Left lung (tissue), 10 donors: ENCODE measurements around the gene ZBTB20. TPM values are rescaled to one million over a fixed set of nuclear protein-coding genes. Genes with fewer than 3 reads are reported as not detected.
"Not testable (repeated sequence)": the region's sequence is repeated elsewhere in the genome, so short reads cannot be mapped to it uniquely, and the experiment has no call there.

Experiments
- ATAC-seq: fragments of 200-7000 bp; cut with Tn5 transposase; one replicate; pipeline ENCODE4 v1.9.1; 2020; ENCODE audit warnings: moderate library complexity
- DNase-seq, 4 donors: peaks; one replicate each; pipeline ENCODE4 v3.0.0-alpha.2; 2013 to 2020
- H3K27ac ChIP-seq, 2 donors: fragments of 200-600 bp; sonication (generic) in 1 of 2; one replicate each; pipeline versions ENCODE4 v1.5.0 to v1.8.0; 2020 to 2021
- H3K27me3 ChIP-seq, 2 donors: fragments of 200-600 bp; sonication (generic) in 1 of 2; one replicate each; pipeline versions ENCODE4 v1.5.0 to v1.8.0; 2020 to 2021
- H3K36me3 ChIP-seq, 2 donors: fragments of 200-600 bp; sonication (generic) in 1 of 2; one replicate each; pipeline versions ENCODE4 v1.5.0 to v1.8.0; 2020 to 2021
- H3K4me1 ChIP-seq, 2 donors: fragments of 200-600 bp; one replicate each; pipeline ENCODE4 v1.8.0; 2021
- H3K4me3 ChIP-seq, 2 donors: fragments of 200-600 bp; sonication (generic) in 1 of 2; one replicate each; pipeline versions ENCODE4 v1.5.0 to v1.8.0; 2020 to 2021; ENCODE audit warnings: mild to moderate bottlenecking in 1 of 2
- H3K9me3 ChIP-seq, 2 donors: fragments of 200-600 bp; sonication (generic) in 1 of 2; one replicate each; pipeline versions ENCODE4 v1.5.0 to v1.8.0; 2020 to 2021
- CTCF ChIP-seq, 2 donors: fragments of 200-600 bp; sonication (generic) in 1 of 2; IDR thresholded peaks; one replicate each; pipeline versions ENCODE4 v1.5.0 to v1.8.0; 2021; ENCODE audit warnings: antibody characterized with exemption in 2 of 2
- intact Hi-C, 2 donors: fragments of 100-400 bp; cut with DNase I; formaldehyde crosslinking; loops; one replicate each; pipeline versions ENCODE4 v1.11.2 to v1.14.2; 2022
- polyA plus RNA-seq, 6 donors: library from polyadenylated mRNA; unstranded; fragments of 120-200 nt; gene quantifications; one replicate each; pipeline ENCODE4 v1.2.1, GENCODE V29; 2013; ENCODE audit not compliant: insufficient read length in 6 of 6
- total RNA-seq, 2 donors: library from RNA; stranded (reverse); fragmentation: NEBNext Ultra II Directional; extraction: Animal tissue kit (Norgen Biotek cat#: 25700); gene quantifications; one replicate each; pipeline ENCODE4 v1.2.1, GENCODE V29; 2021
- donor health status: DM: no; HTN: yes; CAD: no.
- donor health status: DM: no; HTN: no; CAD: no.

The ZBTB20 gene
- total and polyA plus RNA-seq, 8 donors, result 1.1 to 63.5 (median 6.0) TPM

GRCh38 chr3:115110830-115111229 lies 36.3 kb downstream of the ZBTB20 start:
- intact Hi-C loops, result no loop called here
- no peak for TF ChIP-seq CTCF (IDR thresholded peaks at IDR 0.05)
- H3K27ac ChIP-seq, result no peak overlapping the region
- no peaks in the 10 kb centered on the region for H3K9me3 ChIP-seq
- no peaks in the 10 kb centered on the region for H3K27me3 ChIP-seq
- no peaks in the 10 kb centered on the region for H3K36me3 ChIP-seq
- no peak overlapping the region for H3K4me3 ChIP-seq
- H3K4me1 ChIP-seq, result no peaks in the 10 kb centered on the region
- ATAC-seq (no peak), DNase-seq (no peak)

- intact Hi-C loops, DNase-seq, ATAC-seq: not testable (repeated sequence)
These were observed 37.0 kb downstream of the ZBTB20 start for GRCh38 chr3:115110066-115110465.

GRCh38 chr3:115108614-115109013 lies 38.5 kb downstream of the ZBTB20 start:
- ATAC-seq, result no peak
- Histone ChIP-seq H3K36me3 (no peaks in the 10 kb centered on the region), H3K27me3 (no peaks in the 10 kb centered on the region), H3K27ac (no peak overlapping the region), H3K9me3 (no peaks in the 10 kb centered on the region), H3K4me1 (no peaks in the 10 kb centered on the region), H3K4me3 (no peak overlapping the region)
- no peak for TF ChIP-seq CTCF (IDR thresholded peaks at IDR 0.05)
- no peak for DNase-seq
- intact Hi-C loops, result no loop called here

More at GRCh38 chr3:115110066-115110465, 37.0 kb downstream of the ZBTB20 start:
- not testable (repeated sequence) for H3K36me3 ChIP-seq, H3K27me3 ChIP-seq, H3K4me1 ChIP-seq, H3K4me3 ChIP-seq, H3K27ac ChIP-seq, H3K9me3 ChIP-seq

GRCh38 chr3:115102046-115102445 lies 45.0 kb downstream of the ZBTB20 start:
- TF ChIP-seq CTCF (IDR thresholded peaks at IDR 0.05), result no peak
- no peak for DNase-seq
- H3K4me1 ChIP-seq, result peaks cover 5 to 34% of the 10 kb centered on the region in 2 donors
- intact Hi-C loops, result no loop called here
- no peaks in the 10 kb centered on the region for H3K9me3 ChIP-seq
- H3K27ac ChIP-seq, result no peak overlapping the region
- H3K36me3 ChIP-seq, result no peaks in the 10 kb centered on the region
- no peak overlapping the region for H3K4me3 ChIP-seq
- H3K27me3 ChIP-seq, result no peaks in the 10 kb centered on the region
- no peak for ATAC-seq

GRCh38 chr3:115100806-115101205 lies 46.3 kb downstream of the ZBTB20 start:
- H3K27ac ChIP-seq, result peak overlapping the region in 1 of 2 donors; percentile 62
- H3K36me3 ChIP-seq, result no peaks in the 10 kb centered on the region
- H3K27me3 ChIP-seq, result no peaks in the 10 kb centered on the region
- DNase-seq (no peak), ATAC-seq (no peak)
- no peak for TF ChIP-seq CTCF (IDR thresholded peaks at IDR 0.05)
- intact Hi-C loops, result no loop called here
- H3K4me1 ChIP-seq, result peaks cover 5 to 41% of the 10 kb centered on the region in 2 donors
- H3K4me3 ChIP-seq, result peak overlapping the region; percentile 14 to 31
- H3K9me3 ChIP-seq, result no peaks in the 10 kb centered on the region

GRCh38 chr3:115099986-115100571 lies 47.0 kb downstream of the ZBTB20 start:
- peak overlapping the region; percentile 62 to 74 for H3K27ac ChIP-seq
- ATAC-seq (peak; percentile 94), DNase-seq (peak in 2 of 4 donors; percentile 55 to 67)
- no peaks in the 10 kb centered on the region for H3K36me3 ChIP-seq
- H3K4me3 ChIP-seq, result peak overlapping the region; percentile 14 to 31
- H3K4me1 ChIP-seq, result peaks cover 5 to 41% of the 10 kb centered on the region in 2 donors
- H3K27me3 ChIP-seq, result no peaks in the 10 kb centered on the region
- no peaks in the 10 kb centered on the region for H3K9me3 ChIP-seq
- no peak for TF ChIP-seq CTCF (IDR thresholded peaks at IDR 0.05)
- intact Hi-C loops, result loop anchor here in 1 of 2 donors (10.0 kb wide), 2 partner anchors 45 to 265 kb away; partner anchors contain the start of gene ZBTB20
